ENCODE data around the gene GIT2.
"Not testable (repeated sequence)": the region's sequence is repeated elsewhere in the genome, so short reads cannot be mapped to it uniquely, and the experiment has no call there.

GIT2 gene

DNA sequence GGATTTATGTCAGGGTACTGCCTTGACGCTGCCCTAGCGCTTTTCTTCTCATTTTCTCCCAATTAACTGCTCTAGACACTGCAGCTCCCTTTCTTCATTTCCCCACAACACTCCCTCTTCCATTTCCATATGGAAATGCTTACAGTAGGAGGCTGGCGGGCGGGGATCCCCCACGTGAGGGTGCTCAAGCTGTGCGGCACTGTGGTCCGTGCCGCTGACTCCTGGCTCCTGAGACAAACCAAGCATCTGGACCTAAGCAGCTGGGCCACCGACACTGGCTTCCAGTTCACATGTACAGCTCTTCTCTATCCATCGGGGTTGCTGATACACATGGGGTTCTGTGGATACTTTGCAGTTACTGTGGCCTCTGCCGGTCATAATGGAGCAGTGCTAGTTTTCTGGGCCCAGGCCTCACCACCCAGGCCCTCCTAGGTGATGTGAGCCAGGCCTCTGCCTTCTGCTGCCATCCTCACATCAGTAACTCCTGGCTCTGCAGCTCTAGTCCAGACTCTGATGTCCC, 75.8 kb downstream of the GIT2 start:
- no peak for DNase-seq (ENCODE audit: low read depth)

DNA sequence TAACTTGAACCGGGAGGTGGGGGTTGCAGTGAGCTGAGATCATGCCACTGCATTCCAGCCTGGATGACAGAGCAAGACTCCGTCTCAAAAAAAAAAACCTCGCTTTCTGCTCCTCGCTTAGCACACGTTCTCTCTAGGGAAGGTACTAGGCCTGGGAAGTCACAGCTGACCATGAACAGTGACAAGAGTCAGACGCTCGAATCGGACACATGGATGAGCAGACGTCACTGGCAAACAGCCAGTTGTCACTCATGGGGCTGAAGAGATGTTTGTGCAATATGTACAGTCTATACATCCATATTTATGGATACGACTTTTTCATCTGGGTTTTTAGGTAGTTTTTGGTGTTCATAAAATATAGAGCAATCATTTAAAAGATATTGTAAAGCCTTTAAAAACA, 76.7 kb downstream of the GIT2 start:
- no peak for DNase-seq (ENCODE audit: low read depth)

- DNase-seq (ENCODE audit: low read depth): no peak
Measured at GRCh38 chr12:109916045-109916444, 80.1 kb downstream of the GIT2 start.

GRCh38 chr12:109915171-109916040, 80.8 kb downstream of the GIT2 start:
- DNase-seq (ENCODE audit: low read depth): no peak

- no peak for DNase-seq (ENCODE audit: low read depth)
Measured at GRCh38 chr12:109914461-109914860, 81.7 kb downstream of the GIT2 start.

DNA sequence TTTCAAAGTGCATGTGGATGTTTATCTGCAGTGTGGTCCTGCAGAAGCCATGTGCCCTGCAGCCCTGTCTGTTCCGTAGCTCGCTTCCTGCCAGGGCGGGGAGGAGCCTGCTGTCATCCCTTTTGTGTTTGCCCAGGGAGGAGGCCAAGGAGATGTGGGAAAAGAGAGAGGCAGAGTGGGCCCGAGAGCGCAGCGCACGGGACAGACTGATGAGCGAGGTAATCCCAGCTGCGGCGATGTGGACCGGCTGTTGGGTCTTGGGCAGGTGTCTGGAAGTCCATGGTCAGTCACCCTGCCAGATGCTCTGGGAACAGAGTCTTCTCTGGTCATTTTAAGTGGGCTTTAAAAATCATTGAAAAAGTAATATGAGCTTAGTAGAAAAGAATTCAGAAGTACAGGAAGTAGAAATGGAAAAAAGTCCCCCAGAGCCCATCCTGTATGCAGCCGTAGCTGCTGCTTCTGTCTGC, 83.3 kb downstream of the GIT2 start:
- no peak for DNase-seq (ENCODE audit: low read depth)

DNA sequence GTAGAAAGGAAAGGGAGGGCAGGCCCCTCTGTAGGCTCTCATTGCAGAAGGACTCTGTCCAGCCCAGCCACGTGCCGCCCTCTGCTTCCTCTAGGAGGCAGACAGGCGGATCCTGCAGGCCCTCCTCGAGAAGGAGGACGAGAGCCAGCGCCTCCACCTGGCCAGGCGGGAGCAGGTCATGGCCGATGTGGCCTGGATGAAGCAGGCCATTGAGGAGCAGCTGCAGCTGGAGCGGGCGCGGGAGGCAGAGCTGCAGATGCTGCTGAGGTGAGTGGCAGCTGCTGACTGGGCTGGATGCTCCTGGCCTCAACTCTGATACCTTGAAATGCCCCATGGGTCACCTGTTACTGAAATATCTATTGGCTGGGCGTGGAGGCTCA, 85.2 kb downstream of the GIT2 start:
- DNase-seq (ENCODE audit: low read depth): no peak

- no peak for DNase-seq (ENCODE audit: low read depth)
Measured at GRCh38 chr12:109910254-109910968, 85.8 kb downstream of the GIT2 start.

DNA sequence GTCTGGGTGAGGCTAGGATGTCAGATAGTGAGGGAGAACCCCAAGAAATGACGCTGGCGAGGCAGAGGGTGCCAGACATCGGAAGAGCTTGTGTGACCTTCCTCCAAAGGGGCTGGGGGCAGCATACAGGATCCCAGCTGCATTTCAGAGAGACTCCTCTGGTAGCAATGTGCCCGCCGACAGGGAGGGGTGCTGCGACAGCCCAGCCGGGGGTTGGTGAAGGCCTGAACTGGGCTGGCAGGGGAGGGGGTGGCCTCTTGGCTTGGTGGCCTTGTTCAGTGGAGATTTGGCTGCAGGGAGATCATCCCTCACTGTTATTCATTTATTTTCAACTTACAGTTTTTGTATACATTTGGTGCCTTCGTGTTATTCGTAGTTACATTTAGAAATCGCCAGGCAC, 90.9 kb downstream of the GIT2 start:
- DNase-seq (ENCODE audit: low read depth): no peak

DNA sequence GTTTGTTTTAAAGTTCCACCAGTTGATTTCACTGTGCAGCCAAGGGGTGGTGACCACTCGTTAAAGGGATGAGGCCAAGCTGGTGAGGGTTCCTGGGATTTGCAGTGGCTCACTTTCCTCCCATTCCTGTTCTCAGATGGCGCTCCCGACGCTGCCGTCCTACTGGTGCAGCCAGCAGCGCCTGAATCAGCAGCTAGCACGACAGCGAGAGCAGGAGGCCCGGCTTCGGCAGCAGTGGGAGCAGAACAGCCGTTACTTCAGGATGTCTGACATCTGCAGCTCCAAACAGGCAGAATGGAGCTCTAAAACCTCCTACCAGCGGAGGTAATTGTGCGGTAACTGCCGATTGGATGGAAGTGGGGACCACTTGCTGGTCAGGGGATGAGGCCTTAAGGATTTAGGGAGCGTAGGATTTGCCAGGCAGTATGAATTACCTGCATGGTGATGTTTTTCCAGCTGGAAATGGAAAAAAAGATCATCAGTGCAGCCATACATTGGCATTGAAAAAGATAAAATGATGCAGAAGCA, 93.2 kb downstream of the GIT2 start:
- DNase-seq (ENCODE audit: low read depth): no peak

DNA sequence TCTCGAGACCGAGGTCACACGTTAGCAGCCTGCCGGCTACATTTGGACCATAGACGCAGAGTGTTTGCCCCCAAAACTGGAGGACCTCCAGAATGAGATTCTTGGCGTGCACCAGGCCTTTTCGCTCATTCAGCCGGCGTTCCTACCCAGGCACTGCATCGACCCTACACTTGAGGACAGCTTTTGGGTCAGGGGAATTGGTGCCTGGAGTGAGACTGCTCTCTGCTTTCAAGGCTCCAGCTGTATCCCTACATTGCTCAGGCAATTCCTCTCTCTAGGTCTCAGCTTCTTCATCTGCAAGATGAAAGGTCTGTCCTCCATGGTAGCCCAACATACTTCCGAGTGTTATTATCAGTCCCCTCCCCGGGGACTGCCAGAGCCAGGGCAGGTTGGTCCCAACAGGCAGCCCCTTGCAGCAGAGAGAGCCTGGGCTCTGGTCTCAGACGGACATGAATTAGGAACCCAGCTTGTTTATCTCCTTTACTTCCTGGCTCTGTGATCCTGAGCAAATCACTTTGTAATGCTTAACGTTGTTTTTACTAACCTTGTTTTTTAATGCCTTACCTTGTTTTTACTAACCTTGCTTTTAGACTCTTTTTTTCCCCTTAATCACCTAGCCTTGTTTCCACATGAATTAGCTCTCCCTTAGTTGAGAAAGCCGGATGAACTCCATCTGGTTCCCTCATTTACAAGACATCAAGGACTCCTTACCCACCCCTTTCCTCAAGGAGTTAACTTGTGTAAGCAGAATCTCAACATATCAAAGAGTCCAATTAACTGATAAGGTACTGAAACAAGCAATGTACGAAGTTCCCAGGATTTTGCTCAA, 95.2 kb downstream of the GIT2 start:
- DNase-seq (ENCODE audit: low read depth): no peak

DNA sequence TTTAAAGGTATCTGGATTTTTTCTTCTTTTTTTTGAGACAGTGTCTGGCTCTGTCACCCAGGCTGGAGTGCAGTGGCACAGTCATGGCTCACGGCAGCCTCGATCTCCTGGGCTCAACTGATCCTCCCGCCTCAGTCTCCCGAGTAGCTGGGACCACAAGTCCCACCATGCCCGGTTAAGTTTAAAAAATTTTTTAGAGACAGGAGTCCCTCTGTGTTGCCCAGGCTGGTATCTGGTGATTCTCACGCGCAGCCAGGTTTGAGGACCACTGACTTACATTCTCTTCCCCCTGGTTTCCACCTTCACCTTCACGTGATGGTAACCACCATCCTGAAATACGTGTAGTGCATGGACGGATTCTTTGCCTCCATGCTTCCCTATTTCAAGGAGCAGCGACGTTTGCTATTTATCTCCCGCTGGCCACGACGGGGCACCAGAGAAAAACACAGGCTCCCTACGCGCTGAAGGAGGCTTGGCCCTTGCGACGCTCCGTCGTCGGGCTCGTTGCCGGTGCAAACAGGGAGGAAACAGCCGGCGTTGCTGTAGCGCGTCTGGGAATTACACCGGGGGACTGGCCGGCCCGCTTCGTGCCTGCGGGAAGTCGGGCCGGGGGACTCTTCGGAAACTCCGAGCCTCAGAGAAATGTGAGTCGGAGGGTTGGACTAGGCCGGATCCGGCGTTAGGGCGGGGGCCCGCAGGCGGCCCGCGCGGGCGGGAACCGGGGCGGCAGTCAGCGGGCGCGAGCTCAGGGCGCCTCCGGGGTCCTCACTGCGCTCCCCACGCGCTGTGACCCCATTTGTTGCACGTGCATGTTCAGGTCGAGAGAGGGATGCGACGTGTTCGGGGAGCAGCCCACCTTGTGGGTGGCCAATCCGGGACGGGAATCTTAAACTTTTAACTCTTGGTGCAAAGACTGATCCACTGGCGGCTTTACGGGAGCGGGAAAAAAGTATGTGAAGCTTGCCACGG, 96.1 kb downstream of the GIT2 start, which contains the start of gene TCHP:
Gene TCHP, plus strand, starts transcription at position 492 of the 969 bp plus-strand sequence. CDS start 2,753 bp downstream, outside the sequence.
- peak; percentile 86 for DNase-seq (ENCODE audit: low read depth)

DNA sequence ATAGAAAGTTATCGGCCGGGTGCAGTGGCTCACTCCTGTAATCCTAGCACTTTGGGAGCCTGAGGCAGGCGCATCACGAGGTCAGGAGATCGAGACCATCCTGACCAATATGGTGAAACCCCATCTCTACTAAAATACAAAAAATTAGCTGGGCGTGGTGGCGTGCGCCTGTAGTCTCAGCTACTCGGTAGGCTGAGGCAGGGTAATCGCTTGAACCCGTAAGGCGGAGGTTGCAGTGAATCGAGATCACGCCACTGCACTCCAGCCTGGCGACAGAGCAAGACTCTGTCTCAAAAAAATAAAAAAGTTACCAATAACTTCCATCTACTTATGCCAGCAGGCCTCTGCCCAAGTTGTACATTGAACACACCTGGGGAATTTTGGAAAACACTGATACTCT, 96.8 kb downstream of the GIT2 start:
- not testable (repeated sequence) for DNase-seq (ENCODE audit: low read depth)

DNA sequence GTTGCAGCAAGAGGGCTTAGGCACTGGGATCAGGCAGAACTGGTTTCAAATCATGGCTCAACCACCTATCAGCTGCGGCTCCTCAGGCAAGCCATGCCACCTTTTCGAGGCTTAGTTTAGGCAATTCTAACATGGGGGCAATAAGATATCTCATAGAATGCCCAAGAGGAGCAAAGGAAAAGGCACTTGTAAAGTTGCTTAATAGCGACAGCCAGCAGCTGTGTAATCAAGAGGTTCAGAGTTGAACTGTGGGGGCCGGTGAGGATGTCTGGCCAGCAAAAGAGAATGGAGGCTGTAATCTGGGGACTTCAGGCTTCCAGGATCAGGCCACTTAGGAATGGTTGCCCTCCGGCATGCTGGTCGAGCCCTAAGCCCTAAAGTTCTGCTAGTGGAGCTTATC, 99.1 kb downstream of the GIT2 start:
- no peak for DNase-seq (ENCODE audit: low read depth)

DNA sequence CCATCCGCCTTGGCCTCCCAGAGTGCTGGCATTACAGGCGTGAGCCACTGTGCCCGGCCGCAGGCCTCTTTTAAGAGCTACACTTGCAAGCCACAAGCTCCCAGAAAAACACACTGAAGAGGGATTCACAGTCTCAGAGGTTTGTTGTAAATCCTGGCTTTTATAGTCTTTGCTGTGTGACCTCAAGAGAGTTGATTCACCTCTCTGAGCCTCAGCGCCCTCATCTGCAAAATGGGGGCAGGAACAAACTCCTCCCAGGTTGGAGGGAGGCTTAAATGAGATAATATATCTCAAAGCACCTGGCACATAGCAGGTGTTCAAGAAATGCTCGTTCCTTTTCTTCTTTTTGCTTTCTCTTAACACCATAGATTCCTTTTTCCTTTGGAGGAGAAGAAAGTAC, 100.0 kb downstream of the GIT2 start:
- DNase-seq (ENCODE audit: low read depth): no peak

DNA sequence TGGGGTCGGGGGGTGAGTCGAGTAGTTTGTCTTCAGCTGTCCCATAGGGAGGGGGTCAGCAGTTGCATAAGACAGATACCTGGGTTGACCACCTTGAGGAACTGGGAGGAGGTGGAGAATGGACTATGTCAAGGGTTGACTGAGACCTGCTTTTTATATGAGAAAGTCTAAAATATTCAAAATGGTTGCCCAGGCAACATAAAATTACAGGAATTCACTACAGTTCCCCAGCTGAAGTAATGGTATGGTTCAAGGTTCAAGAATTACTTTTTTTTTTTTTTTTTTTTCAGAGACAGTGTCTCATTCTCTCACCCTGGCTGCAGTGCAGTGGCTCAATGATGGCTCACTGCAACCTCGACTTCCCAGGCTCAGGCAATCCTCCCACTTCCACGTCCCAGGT, 101.2 kb downstream of the GIT2 start:
- DNase-seq (ENCODE audit: low read depth): no peak

DNA sequence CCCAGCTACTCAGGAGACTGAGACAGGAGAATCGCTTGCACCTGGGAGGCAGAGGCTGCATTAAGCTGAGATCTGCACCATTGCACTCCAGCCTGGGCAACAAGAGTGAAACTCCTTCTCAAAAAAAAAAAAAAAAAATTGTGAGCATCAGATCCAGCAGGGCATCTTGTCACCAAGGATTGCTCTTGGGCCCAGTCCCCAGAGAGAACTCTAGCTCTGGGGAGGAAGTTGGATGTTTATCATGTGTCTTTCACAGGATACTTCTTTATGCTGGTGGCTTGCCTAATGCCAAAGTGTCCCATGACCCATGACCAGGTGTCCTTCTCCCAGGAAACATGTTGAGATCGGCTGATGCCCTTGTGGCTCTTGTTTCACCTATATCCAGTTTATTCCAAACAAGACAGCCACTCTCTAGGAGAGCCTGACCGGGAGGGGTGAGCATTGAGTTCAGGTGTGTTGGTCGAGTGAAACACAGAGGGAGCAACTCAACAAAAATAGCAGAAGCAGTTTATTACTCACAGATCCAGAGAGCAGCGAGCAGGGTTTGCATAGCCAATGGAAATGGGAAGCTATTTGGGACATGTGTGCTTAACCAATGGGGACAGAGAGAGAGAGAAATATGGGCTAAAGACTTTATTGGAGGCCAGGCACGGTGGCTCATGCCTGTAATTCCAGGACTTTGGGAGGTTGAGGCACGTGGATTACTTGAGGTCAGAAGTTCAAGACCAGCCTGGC, 102.7 kb downstream of the GIT2 start:
- no peak for DNase-seq (ENCODE audit: low read depth)

GRCh38 chr12:109892748-109893147, 103.4 kb downstream of the GIT2 start:
- DNase-seq (ENCODE audit: low read depth): no peak

GRCh38 chr12:109892165-109892715, 103.9 kb downstream of the GIT2 start:
- DNase-seq (ENCODE audit: low read depth): no peak

DNA sequence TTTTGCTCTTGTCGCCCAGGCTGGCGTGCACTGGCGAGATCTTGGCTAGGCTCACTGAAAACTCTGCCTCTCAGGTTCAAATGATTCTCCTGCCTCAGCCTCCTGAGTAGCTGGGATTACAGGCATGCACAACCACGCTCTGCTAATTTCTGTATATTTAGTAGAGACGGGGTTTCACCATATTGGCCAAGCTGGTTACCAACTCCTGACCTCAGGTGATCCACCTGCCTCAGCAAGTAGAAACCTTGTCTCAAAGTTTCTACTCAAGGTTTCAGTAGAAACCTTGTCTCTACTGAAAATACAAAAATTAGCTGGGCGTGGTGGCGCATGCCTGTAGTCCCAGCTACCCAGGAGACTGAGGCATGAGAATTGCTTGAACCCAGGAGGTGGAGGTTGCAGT, 104.4 kb downstream of the GIT2 start:
- not testable (repeated sequence) for DNase-seq (ENCODE audit: low read depth)
